HS-5 (cell line): ENCODE measurements around the gene PCDHA9.
"Not testable (repeated sequence)": the region's sequence is repeated elsewhere in the genome, so short reads cannot be mapped to it uniquely, and the experiment has no call there.

ENCODE experiments used
- DNase-seq: peaks from one replicate; pipeline ENCODE4 v3.0.0-alpha.2; 2012; ENCODE audit warnings: low read depth

Gene PCDHA9

DNA sequence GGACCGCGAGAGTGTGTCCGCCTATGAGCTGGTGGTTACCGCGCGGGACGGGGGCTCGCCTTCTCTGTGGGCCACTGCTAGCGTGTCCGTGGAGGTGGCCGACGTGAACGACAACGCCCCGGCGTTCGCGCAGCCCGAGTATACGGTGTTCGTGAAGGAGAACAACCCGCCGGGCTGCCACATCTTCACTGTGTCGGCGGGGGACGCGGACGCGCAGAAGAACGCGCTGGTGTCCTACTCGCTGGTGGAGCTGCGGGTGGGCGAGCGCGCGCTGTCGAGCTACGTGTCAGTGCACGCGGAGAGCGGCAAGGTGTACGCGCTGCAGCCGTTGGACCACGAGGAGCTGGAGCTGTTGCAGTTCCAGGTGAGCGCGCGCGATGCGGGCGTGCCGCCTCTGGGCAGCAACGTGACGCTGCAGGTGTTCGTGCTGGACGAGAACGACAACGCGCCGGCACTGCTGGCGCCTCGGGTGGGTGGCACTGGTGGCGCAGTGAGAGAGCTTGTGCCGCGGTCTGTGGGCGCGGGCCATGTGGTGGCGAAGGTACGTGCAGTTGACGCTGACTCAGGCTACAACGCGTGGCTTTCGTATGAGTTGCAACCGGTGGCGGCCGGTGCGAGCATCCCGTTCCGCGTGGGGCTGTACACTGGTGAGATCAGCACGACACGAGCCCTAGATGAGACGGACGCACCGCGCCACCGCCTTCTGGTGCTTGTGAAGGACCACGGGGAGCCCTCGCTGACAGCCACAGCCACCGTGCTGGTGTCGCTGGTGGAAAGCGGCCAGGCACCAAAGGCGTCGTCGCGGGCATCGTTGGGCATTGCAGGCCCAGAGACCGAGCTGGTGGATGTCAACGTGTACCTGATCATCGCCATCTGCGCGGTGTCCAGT, 12.3 kb upstream of the PCDHA9 start:
- no peak for DNase-seq

DNA sequence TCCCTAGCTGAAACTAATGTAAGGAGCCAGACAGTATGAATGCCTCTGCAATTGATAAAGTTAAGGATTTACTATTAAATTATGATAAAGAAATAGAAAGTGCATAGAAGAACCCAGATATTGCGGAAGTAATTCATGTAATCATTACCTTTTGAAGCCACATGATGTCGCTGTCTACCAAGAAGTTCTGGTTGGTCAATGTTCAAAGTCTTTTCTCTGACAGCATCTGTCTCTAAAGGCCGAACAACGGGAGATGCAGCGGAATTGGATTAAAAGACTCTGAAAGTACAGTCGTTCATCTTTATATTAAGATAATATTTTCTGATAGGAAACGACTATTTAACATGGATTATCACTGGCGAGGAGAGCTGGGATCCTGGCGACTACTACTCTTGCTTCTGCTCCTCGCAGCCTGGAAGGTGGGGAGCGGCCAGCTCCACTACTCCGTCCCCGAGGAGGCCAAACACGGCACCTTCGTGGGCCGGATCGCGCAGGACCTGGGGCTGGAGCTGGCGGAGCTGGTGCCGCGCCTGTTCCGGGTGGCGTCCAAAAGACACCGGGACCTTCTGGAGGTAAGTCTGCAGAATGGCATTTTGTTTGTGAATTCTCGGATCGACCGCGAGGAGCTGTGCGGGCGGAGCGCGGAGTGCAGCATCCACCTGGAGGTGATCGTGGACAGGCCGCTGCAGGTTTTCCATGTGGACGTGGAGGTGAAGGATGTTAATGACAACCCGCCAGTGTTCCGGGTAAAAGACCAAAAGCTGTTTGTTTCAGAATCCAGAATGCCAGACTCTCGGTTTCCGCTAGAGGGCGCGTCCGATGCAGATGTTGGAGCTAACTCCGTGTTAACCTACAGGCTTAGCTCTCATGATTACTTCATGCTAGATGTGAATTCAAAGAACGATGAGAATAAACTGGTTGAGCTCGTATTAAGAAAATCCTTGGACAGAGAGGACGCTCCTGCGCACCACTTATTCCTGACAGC, 6.9 kb upstream of the PCDHA9 start, which contains the start of gene PCDHA8:
TSS of gene PCDHA8 (plus strand) at position 210 of the 985 bp plus-strand sequence. CDS start at position 345, 135 bp downstream.
- DNase-seq: no peak

DNA sequence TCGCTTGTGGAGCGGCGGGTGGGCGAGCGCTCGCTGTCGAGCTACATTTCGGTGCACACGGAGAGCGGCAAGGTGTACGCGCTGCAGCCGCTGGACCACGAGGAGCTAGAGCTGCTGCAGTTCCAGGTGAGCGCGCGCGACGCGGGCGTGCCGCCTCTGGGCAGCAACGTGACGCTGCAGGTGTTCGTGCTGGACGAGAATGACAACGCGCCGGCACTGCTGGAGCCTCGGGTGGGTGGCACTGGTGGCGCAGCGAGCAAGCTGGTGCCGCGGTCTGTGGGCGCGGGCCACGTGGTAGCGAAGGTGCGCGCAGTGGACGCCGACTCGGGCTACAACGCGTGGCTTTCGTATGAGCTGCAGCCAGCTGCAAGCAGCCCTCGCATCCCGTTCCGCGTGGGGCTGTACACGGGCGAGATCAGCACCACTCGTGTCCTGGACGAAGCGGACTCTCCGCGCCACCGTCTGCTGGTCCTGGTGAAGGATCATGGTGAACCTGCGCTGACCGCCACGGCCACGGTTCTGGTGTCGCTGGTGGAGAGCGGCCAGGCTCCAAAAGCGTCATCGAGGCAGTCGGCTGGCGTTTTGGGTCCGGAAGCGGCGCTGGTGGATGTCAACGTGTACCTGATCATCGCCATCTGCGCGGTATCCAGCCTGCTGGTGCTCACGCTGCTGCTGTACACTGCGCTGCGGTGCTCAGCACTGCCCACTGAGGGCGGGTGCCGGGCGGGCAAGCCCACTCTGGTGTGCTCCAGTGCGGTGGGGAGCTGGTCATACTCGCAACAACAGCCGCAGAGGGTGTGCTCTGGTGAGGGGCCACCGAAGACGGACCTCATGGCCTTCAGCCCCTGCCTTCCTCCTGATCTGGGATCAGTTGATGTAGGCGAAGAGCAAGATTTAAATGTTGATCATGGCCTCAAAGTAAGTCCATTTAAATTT, 5.1 kb upstream of the PCDHA9 start:
- DNase-seq: no peak

DNA sequence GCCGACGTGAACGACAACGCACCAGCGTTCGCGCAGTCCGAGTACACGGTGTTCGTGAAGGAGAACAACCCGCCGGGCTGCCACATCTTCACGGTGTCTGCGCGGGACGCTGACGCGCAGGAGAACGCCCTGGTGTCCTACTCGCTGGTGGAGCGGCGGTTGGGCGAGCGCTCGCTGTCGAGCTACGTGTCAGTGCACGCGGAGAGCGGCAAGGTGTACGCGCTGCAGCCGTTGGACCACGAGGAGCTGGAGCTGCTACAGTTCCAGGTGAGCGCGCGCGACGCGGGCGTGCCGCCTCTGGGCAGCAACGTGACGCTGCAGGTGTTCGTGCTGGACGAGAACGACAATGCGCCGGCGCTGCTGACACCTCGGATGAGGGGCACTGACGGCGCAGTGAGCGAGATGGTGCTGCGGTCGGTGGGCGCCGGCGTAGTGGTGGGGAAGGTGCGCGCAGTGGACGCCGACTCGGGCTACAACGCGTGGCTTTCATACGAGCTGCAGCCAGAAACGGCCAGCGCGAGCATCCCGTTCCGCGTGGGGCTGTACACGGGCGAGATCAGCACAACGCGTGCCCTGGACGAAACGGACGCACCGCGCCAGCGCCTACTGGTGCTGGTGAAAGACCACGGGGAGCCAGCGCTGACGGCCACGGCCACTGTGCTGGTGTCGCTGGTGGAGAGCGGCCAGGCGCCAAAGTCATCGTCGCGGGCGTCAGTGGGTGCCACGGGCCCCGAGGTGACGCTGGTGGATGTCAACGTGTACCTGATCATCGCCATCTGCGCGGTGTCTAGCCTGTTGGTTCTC, 1.9 kb downstream of the PCDHA9 start:
- DNase-seq: not testable (repeated sequence)

DNA sequence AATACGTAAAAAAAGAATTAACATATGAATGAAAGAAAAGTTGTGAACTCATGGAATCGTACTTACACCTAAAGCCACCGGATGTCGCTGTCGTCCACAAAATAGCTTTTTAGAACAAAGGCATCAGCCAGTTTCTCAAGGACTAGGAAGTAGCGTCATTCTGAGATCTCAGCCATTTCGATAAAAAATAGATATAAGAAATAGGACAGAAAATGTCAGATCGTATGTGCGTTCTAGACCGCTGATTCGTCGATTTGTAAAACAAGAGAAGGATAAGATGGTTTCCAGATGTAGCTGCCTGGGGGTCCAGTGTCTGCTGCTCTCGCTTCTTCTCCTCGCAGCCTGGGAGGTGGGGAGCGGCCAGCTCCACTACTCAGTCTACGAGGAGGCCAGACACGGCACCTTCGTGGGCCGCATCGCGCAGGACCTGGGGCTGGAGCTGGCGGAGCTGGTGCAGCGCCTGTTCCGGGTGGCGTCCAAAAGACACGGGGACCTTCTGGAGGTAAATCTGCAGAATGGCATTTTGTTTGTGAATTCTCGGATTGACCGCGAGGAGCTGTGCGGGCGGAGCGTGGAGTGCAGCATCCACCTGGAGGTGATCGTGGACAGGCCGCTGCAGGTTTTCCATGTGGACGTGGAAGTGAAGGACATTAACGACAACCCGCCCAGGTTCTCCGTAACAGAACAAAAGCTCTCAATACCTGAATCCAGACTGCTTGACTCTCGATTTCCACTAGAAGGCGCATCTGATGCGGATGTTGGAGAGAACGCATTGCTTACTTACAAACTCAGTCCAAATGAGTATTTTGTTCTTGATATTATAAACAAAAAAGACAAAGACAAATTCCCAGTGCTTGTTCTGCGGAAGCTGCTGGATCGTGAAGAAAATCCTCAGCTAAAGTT, 7.8 kb downstream of the PCDHA9 start, which contains the start of gene PCDHA10:
TSS of gene PCDHA10 (plus strand) at position 126 of the 903 bp plus-strand sequence. CDS start at position 278, 152 bp downstream.
- no peak for DNase-seq

DNA sequence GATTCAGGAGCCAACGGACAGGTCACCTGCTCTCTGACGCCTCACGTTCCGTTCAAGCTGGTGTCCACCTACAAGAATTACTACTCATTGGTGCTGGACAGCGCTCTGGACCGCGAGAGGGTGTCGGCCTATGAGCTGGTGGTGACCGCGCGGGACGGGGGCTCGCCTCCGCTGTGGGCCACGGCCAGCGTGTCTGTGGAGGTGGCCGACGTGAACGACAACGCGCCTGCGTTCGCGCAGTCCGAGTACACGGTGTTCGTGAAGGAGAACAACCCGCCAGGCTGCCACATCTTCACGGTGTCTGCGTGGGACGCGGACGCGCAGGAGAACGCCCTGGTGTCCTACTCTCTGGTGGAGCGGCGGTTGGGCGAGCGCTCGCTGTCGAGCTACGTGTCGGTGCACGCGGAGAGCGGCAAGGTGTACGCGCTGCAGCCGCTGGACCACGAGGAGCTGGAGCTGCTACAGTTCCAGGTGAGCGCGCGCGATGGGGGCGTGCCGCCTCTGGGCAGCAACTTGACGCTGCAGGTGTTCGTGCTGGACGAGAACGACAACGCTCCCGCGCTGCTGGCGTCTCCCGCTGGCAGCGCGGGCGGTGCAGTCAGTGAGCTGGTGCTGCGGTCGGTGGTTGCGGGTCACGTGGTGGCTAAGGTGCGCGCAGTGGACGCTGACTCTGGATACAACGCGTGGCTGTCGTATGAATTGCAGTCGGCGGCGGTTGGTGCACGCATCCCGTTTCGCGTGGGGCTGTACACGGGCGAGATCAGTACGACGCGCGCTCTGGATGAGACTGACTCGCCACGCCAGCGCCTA, 9.2 kb downstream of the PCDHA9 start:
- no peak for DNase-seq

DNA sequence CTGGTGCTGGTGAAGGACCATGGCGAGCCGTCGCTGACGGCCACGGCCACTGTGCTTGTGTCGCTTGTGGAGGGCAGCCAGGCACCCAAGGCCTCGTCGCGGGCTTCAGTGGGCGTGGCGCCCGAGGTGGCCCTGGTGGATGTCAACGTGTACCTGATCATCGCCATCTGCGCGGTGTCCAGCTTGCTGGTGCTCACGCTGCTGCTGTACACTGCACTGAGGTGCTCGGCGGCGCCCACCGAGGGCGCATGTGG, 9.7 kb downstream of the PCDHA9 start:
- DNase-seq: no peak

DNA sequence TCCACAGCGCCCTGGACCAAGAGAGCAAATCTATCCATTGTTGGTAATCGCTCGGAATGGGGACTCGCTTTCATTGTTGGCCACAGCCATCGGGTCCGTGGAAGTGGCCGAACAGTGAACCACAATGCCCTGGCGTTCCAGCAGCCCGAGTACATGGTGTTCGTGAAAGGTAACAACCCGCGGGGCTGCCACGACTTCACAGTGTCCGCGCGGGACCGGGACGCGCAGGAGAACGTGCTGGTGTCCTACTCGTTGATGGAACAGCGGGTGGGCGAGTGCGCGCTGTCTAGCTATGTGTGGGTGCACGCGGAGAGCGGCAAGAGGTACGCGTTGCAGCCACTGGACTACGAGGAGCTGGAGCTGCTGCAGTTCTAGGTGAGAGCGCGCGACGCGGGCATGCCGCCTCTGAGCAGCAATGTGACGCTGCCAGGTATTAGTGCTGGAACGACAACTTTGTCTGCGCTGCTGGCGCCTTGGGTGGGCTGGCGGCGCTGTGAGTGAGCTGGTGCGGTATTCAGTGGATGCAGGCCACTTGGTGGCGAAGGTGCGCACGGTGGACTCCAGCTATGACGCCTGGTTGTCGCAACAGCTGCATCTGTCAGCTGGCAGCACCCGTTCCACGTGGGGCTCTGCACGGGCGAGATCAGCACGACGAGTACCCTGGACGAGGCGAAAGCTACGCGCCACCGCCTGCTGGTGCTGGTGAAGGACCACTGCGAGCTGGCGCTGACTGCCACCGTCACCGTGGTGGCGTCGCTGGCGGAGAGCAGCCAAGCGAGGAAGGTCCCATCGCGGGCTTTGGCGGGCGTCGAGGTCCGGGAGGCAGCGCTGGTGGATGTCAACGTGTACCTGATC, 14.5 kb downstream of the PCDHA9 start:
- DNase-seq: no peak

DNA sequence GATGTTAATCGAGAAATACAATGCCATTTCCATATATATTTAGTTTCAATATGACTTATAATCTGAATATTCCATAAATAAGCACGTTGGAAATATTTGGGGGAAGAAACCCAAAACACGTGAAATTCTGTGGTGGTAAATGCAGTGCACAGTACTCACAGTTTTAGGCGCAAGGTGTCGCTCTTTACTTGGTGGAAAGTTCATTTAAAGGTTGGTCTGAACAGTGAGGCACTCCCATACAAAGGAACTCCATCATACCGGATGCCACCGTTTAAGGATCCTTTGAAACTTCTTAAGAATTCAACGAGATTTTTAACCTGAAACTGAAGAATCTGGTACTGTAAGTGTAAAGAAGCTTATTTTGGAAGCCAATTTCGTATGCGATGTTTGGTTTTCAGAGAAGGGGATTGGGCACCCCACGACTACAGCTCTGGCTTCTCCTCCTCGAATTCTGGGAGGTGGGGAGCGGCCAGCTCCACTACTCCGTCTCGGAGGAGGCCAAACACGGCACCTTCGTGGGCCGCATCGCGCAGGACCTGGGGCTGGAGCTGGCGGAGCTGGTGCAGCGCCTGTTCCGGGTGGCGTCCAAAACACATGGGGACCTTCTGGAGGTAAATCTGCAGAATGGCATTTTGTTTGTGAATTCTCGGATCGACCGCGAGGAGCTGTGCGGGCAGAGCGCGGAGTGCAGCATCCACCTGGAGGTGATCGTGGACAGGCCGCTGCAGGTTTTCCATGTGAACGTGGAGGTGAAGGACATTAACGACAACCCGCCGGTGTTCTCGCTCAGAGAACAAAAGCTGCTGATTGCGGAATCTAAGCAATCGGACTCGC, 20.8 kb downstream of the PCDHA9 start, which contains the start of gene PCDHA11:
TSS of gene PCDHA11 (plus strand) at position 237 of the 834 bp plus-strand sequence. CDS start at position 384, 147 bp downstream.
- no peak for DNase-seq

DNA sequence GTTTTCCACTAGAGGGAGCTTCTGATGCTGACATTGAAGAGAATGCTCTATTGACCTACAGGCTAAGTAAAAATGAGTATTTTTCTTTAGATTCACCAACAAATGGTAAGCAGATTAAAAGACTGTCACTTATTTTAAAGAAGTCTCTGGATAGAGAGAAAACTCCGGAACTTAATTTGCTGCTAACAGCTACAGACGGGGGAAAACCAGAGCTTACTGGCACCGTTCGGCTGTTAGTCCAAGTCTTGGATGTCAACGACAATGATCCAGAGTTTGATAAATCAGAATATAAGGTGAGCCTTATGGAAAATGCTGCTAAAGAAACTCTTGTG, 21.3 kb downstream of the PCDHA9 start:
- DNase-seq: no peak

DNA sequence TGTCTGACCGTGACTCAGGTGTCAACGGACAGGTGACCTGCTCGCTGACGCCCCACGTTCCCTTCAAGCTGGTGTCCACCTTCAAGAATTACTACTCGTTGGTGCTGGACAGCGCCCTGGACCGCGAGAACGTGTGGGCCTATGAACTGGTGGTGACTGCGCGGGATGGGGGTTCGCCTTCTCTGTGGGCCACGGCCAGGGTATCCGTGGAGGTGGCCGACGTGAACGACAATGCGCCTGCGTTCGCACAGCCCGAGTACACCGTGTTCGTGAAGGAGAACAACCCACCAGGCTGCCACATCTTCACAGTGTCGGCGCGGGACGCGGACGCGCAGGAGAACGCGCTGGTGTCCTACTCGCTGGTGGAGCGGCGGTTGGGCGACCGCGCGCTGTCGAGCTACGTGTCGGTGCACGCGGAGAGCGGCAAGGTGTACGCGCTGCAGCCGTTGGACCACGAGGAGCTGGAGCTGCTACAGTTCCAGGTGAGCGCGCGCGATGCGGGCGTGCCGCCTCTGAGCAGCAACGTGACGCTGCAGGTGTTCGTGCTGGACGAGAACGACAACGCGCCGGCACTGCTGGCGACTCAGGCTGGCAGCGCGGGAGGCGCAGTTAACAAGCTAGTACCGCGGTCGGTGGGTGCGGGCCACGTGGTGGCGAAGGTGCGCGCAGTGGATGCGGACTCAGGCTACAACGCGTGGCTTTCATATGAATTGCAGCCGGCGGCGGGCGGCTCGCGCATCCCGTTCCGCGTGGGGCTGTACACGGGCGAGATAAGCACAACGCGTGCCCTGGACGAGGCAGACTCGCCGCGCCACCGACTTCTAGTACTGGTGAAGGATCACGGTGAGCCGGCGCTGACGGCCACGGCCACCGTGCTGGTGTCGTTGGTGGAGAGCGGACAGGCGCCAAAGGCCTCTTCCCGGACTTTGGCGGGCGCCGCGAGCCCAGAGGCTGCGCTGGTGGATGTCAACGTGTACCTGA, 22.3 kb downstream of the PCDHA9 start:
- no peak for DNase-seq

DNA sequence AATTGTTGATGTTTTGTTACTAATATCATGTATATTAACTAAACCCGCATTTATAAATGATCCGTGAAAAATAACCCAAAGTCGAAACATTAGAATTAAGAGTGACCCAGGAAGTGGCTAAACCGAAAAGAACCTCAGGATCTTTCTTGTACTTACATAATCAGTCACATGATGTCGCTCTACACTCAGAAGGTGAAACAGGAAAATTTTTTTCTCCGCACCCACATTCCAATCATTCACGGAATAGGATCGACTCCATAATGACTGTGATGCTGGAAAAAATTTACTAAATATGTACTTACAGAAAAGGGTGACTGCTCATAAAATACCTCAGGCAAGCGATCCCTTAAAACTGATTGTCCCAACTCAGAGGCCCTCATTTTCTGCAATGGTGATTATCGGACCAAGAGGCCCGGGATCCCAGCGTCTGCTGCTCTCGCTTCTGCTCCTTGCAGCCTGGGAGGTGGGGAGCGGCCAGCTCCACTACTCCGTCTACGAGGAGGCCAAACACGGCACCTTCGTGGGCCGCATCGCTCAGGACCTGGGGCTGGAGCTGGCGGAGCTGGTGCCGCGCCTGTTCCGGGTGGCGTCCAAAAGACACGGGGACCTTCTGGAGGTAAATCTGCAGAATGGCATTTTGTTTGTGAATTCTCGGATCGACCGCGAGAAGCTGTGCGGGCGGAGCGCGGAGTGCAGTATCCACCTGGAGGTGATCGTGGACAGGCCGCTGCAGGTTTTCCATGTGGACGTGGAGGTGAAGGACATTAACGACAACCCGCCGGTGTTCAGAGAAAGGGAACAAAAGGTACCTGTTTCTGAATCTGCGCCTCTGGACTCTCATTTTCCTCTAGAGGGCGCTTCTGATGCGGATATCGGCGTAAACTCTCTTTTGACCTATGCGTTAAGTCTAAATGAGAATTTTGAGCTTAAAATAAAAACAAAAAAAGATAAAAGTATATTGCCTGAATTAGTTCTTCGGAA, 27.2 kb downstream of the PCDHA9 start, which contains the start of gene PCDHA12:
TSS of gene PCDHA12 (plus strand) at position 224 of the 981 bp plus-strand sequence. CDS start at position 389, 165 bp downstream.
- DNase-seq: no peak

DNA sequence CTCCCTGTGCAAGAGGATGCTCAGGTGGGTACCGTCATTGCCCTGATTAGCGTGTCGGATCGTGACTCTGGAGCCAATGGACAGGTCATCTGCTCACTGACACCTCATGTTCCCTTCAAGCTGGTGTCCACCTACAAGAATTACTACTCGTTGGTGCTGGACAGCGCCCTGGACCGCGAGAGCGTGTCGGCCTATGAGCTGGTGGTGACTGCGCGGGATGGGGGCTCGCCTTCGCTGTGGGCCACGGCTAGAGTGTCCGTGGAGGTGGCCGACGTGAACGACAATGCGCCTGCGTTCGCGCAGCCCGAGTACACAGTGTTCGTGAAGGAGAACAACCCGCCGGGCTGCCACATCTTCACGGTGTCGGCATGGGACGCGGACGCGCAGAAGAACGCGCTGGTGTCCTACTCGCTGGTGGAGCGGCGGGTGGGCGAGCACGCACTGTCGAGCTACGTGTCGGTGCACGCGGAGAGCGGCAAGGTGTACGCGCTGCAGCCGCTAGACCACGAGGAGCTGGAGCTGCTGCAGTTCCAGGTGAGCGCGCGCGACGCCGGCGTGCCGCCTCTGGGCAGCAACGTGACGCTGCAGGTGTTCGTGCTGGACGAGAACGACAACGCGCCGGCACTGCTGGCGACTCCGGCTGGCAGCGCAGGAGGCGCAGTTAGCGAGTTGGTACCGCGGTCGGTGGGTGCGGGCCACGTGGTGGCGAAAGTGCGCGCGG, 28.5 kb downstream of the PCDHA9 start:
- not testable (repeated sequence) for DNase-seq

DNA sequence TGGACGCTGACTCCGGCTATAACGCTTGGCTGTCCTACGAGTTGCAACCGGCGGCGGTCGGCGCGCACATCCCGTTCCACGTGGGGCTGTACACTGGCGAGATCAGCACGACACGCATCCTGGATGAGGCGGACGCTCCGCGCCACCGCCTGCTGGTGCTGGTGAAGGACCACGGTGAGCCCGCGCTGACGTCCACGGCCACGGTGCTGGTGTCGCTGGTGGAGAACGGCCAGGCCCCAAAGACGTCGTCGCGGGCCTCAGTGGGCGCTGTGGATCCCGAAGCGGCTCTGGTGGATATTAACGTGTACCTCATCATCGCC, 29.0 kb downstream of the PCDHA9 start:
- DNase-seq: no peak
